CD14-positive monocyte (primary cell): ENCODE results near the gene RAB11FIP3. TPM values are rescaled to one million over a fixed set of nuclear protein-coding genes. Genes with fewer than 3 reads are reported as not detected.
"Not testable (repeated sequence)": the region's sequence is repeated elsewhere in the genome, so short reads cannot be mapped to it uniquely, and the experiment has no call there.

ENCODE experiments used
- DNase-seq, 3 donors: peaks; one replicate each; pipeline ENCODE4 v3.0.0-alpha.2; 2011 to 2022
- H2AFZ ChIP-seq: 2 replicates; pipeline ENCODE4 v1.6.0; 2012; ENCODE audit warnings: mild to moderate bottlenecking, low read depth, low read length, inconsistent platforms; ENCODE audit not compliant: insufficient read depth, poor library complexity, severe bottlenecking
- H3K27ac ChIP-seq, 2 donors: 1 replicate in 1 of 2; 2 replicates in 1 of 2; pipeline ENCODE4 v1.5.1; 2012 to 2013; ENCODE audit warnings: low read length in 2 of 2, control low read depth in 1 of 2, inconsistent platforms in 1 of 2, low read depth in 1 of 2, mild to moderate bottlenecking in 1 of 2
- H3K27me3 ChIP-seq, 2 donors: one replicate each; pipeline versions ENCODE4 v1.6.0 to v1.6.1; 2011 to 2013; ENCODE audit warnings: low read length in 2 of 2; ENCODE audit not compliant: control insufficient read depth in 2 of 2, insufficient read depth in 2 of 2
- H3K36me3 ChIP-seq, 2 donors: replicated peaks in 1 of 2; 1 replicate in 1 of 2; 2 replicates in 1 of 2; pipeline versions ENCODE4 v1.5.1 to v1.6.1; 2012 to 2013; ENCODE audit warnings: low read length in 2 of 2, control low read depth in 1 of 2, inconsistent platforms in 1 of 2, mild to moderate bottlenecking in 1 of 2; ENCODE audit not compliant: insufficient read depth in 2 of 2, control insufficient read depth in 1 of 2
- H3K4me1 ChIP-seq, 2 donors: 1 replicate in 1 of 2; 2 replicates in 1 of 2; pipeline versions ENCODE4 v1.5.1 to v1.6.1; 2012 to 2013; ENCODE audit warnings: low read length in 2 of 2, control low read depth in 1 of 2, inconsistent platforms in 1 of 2, mild to moderate bottlenecking in 1 of 2, moderate library complexity in 1 of 2; ENCODE audit not compliant: insufficient read depth in 2 of 2, control insufficient read depth in 1 of 2
- H3K4me2 ChIP-seq: replicated peaks from 2 replicates; pipeline ENCODE3; 2012; ENCODE audit warnings: low read length, moderate library complexity, mild to moderate bottlenecking; ENCODE audit not compliant: poor library complexity, severe bottlenecking; ENCODE audit errors: extremely low read depth
- H3K4me3 ChIP-seq, 3 experiments: fragments of 200-600 bp in 1 of 3; sonication (generic) in 1 of 3; replicated peaks in 1 of 3; 1 replicate in 2 of 3; 2 replicates in 1 of 3; pipeline ENCODE4 v1.5.1; 2011 to 2013; ENCODE audit warnings: low read length in 3 of 3, mild to moderate bottlenecking in 3 of 3, control low read depth in 2 of 3, low read depth in 2 of 3, inconsistent platforms in 1 of 3, moderate library complexity in 1 of 3
- H3K79me2 ChIP-seq: 2 replicates; pipeline ENCODE4 v1.6.0; 2012; ENCODE audit warnings: mild to moderate bottlenecking, control low read depth, inconsistent platforms, low read length, moderate library complexity; ENCODE audit not compliant: insufficient read depth
- H3K9ac ChIP-seq: 2 replicates; pipeline ENCODE4 v1.6.0; 2017; ENCODE audit warnings: low read length, mild to moderate bottlenecking; ENCODE audit not compliant: insufficient read depth, poor library complexity, severe bottlenecking
- H3K9me3 ChIP-seq, 2 donors: replicated peaks in 1 of 2; 1 replicate in 1 of 2; 2 replicates in 1 of 2; pipeline versions ENCODE4 v1.5.1 to v1.6.1; 2012 to 2013; ENCODE audit warnings: low read length in 2 of 2, control low read depth in 1 of 2; ENCODE audit not compliant: control insufficient read depth in 1 of 2, insufficient read depth in 1 of 2
- H4K20me1 ChIP-seq: 2 replicates; pipeline ENCODE4 v1.6.0; 2012; ENCODE audit warnings: mild to moderate bottlenecking, low read length, control low read depth, moderate library complexity; ENCODE audit not compliant: insufficient read depth
- H3K27ac Mint-ChIP-seq, 7 donors: one replicate each; pipeline ENCODE4 v1.8.0; 2020; ENCODE audit warnings: mild to moderate bottlenecking in 7 of 7, mixed read lengths in 7 of 7, moderate library complexity in 6 of 7, inconsistent platforms in 2 of 7
- H3K27me3 Mint-ChIP-seq, 3 donors: one replicate each; pipeline ENCODE4 v1.8.0; 2021 to 2022; ENCODE audit warnings: low read depth in 3 of 3, mild to moderate bottlenecking in 3 of 3, mixed read lengths in 3 of 3, moderate library complexity in 3 of 3, inconsistent platforms in 1 of 3
- H3K36me3 Mint-ChIP-seq, 2 donors: one replicate each; pipeline ENCODE4 v1.8.0; 2020; ENCODE audit warnings: mixed read lengths in 2 of 2, inconsistent platforms in 1 of 2, mild to moderate bottlenecking in 1 of 2
- H3K4me1 Mint-ChIP-seq: one replicate; pipeline ENCODE4 v1.8.0; 2020; ENCODE audit warnings: mild to moderate bottlenecking, mixed read lengths
- H3K4me3 Mint-ChIP-seq, 2 donors: one replicate each; pipeline ENCODE4 v1.8.0; 2020; ENCODE audit warnings: mild to moderate bottlenecking in 2 of 2, mixed read lengths in 2 of 2, moderate library complexity in 1 of 2
- H3K9me3 Mint-ChIP-seq, 7 donors: one replicate each; pipeline ENCODE4 v1.8.0; 2020 to 2022; ENCODE audit warnings: mixed read lengths in 7 of 7, mild to moderate bottlenecking in 6 of 7, moderate library complexity in 6 of 7, inconsistent platforms in 2 of 7
- CTCF ChIP-seq: fragments of 200-600 bp; IDR thresholded peaks from one replicate; pipeline ENCODE4 v1.8.0; 2022; ENCODE audit warnings: antibody characterized with exemption, mild to moderate bottlenecking
- WGBS: methylation state at CpG from one replicate; pipeline ENCODE4 v1.1.5; 2013; ENCODE audit warnings: missing lambda C conversion rate; ENCODE audit not compliant: insufficient coverage; 5-methylcytosine and 5-hydroxymethylcytosine counted together
- intact Hi-C, 2 donors: fragments of 100-400 bp; cut with micrococcal nuclease; formaldehyde crosslinking; loops; one replicate each; pipeline versions ENCODE4 v1.15.0 to v1.15.1; 2023
- polyA plus RNA-seq, 3 donors: library from polyadenylated mRNA; depleted of rRNA in 1 of 3; unstranded in 2 of 3; stranded (reverse) in 1 of 3; fragments of 300-500 nt in 2 of 3; fragments of >200 nt in 1 of 3; fragmentation: Illumina TruSeq in 2 of 3; gene quantifications; 1 replicate in 2 of 3; 2 replicates in 1 of 3; pipeline ENCODE4 v1.2.3, GENCODE V29; 2012 to 2021

RAB11FIP3 gene
- polyA plus RNA-seq, 3 donors, result 0.37 to 7.5 (median 0.49) TPM

- Mint-ChIP-seq H3K4me3 (no peak overlapping the region), H3K9me3 (no peaks in the 10 kb centered on the region), H3K27ac (no peak overlapping the region), H3K36me3 (peaks cover 5 to 15% of the 10 kb centered on the region in 2 donors), H3K4me1 (no peaks in the 10 kb centered on the region), H3K27me3 (no peaks in the 10 kb centered on the region)
- no peaks in the 10 kb centered on the region for H3K9me3 ChIP-seq
- intact Hi-C loops, result no loop called here
- WGBS, result 97% methylated on average over 15 of the region's 19 CpGs
- no peak overlapping the region for H3K4me2 ChIP-seq
- no peaks in the 10 kb centered on the region for H3K27me3 ChIP-seq
- DNase-seq, result no peak
- no peaks in the 10 kb centered on the region for H3K79me2 ChIP-seq
- no peaks in the 10 kb centered on the region for H3K36me3 ChIP-seq
- H3K4me1 ChIP-seq, result no peaks in the 10 kb centered on the region
- H2AFZ ChIP-seq, result no peak overlapping the region
- no peak overlapping the region for H3K9ac ChIP-seq
- no peak overlapping the region for H3K27ac ChIP-seq
- no peak for TF ChIP-seq CTCF
- no peaks in the 10 kb centered on the region for H4K20me1 ChIP-seq
- no peak overlapping the region for H3K4me3 ChIP-seq
Measured at GRCh38 chr16:491220-491919, 65.9 kb downstream of the RAB11FIP3 start.

GRCh38 chr16:492211-492875, 66.9 kb downstream of the RAB11FIP3 start:
- Mint-ChIP-seq H3K4me3 (no peak overlapping the region), H3K27ac (no peak overlapping the region), H3K36me3 (peaks cover 5 to 15% of the 10 kb centered on the region in 2 donors), H3K9me3 (no peaks in the 10 kb centered on the region), H3K27me3 (no peaks in the 10 kb centered on the region), H3K4me1 (no peaks in the 10 kb centered on the region)
- no peaks in the 10 kb centered on the region for H3K27me3 ChIP-seq
- intact Hi-C loops, result no loop called here
- WGBS, result 94% methylated on average over 28 of the region's 30 CpGs
- H3K9ac ChIP-seq, result no peak overlapping the region
- H3K79me2 ChIP-seq, result no peaks in the 10 kb centered on the region
- no peak overlapping the region for H3K4me2 ChIP-seq
- DNase-seq, result no peak
- H4K20me1 ChIP-seq, result no peaks in the 10 kb centered on the region
- no peak overlapping the region for H3K27ac ChIP-seq
- no peaks in the 10 kb centered on the region for H3K9me3 ChIP-seq
- H2AFZ ChIP-seq, result no peak overlapping the region
- TF ChIP-seq CTCF, result no peak
- H3K4me1 ChIP-seq, result no peaks in the 10 kb centered on the region
- H3K36me3 ChIP-seq, result no peaks in the 10 kb centered on the region
- H3K4me3 ChIP-seq, result no peak overlapping the region

GRCh38 chr16:494676-495075, 69.2 kb downstream of the RAB11FIP3 start:
- H3K4me3 ChIP-seq, H3K27ac ChIP-seq, H3K36me3 Mint-ChIP-seq, DNase-seq, H3K4me3 Mint-ChIP-seq, H3K9me3 ChIP-seq, H3K27me3 ChIP-seq, H3K79me2 ChIP-seq, H3K4me1 ChIP-seq, H3K4me2 ChIP-seq, H3K27ac Mint-ChIP-seq, H3K9ac ChIP-seq, H4K20me1 ChIP-seq, H3K36me3 ChIP-seq, H3K27me3 Mint-ChIP-seq, H2AFZ ChIP-seq, intact Hi-C loops, H3K4me1 Mint-ChIP-seq, H3K9me3 Mint-ChIP-seq: not testable (repeated sequence)
- 83% methylated on average over 11 of the region's 15 CpGs for WGBS
